GM18870 (cell line): ENCODE results near the gene ESYT3.

ENCODE experiments used
- ATAC-seq: cut with Tn5 transposase; IDR thresholded peaks from one replicate; pipeline ENCODE4 v1.9.1; 2021; ENCODE audit warnings: moderate library complexity; ENCODE audit not compliant: unreplicated experiment

ESYT3 gene

DNA sequence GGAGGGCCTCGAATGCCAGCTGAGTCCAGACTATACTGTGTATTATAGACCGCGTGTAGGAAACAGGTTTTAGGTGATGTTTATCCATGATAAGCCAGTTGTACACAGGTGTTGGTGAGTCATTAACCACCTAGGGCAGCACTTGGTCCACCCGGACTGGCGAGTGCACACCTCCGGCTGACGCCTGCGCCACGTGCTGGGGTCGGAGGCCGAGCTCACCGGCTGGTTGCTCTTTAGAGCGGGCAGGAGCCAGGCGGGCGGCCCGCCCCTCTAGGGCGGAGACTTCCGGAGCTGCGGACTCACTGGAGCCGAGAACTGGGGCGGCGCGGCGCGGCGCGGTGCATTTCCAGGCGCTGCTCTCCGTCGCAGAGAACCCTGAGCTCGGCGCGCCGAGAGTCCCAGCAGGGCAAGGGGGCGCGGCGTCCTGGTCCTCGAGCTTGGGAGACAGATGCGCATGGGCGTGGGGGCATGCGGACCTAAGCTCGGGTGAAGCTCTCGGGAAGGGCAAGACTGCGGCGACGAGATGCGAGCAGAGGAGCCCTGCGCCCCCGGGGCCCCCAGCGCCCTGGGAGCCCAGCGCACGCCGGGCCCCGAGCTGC, at the start of gene ESYT3:
TSS of gene ESYT3 (plus strand) at position 341 of the 599 bp plus-strand sequence. CDS start at position 524, 183 bp downstream.
- no peak for ATAC-seq

DNA sequence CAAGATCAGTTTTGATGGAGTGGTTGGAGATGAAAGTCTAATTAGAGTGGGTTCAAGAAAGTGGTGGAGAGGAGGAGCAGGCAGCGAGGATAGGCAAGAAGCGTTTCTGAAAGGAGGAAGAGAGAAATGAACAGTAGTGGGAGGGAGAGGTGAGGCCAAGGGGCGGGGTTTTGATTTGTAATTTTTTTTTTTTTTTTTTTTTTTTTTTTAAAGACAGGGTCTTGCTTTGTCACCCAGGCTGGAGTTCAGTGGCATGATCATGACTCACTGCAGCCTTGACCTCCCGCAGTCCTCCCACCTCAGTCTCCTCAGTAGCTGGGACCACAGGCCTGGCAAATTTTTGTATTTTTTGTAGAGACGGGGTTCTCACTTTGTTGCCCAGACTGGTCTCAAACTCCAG, 49.4 kb upstream of the ESYT3 start:
- ATAC-seq, result no peak

- no peak for ATAC-seq
These were observed 45.2 kb upstream of the ESYT3 start for GRCh38 chr3:138389144-138389601.

GRCh38 chr3:138389841-138390581, 44.4 kb upstream of the ESYT3 start:
- no peak for ATAC-seq

DNA sequence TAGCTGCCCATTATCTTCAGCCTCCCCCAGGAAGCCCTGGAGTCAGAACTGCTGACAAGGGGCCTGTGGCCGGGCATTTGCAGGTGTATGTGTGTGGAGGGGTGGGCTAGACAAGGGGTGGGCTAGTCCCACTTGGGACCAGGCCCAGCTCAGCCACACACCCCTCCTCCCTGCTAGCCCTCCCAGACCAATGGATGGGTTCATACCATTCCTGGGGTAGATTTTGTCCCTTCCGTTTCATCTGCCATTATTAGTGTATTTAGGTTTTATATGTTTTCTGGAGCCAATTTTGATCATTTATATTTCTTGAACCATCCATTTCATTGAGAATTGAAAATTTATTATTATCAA, 43.9 kb upstream of the ESYT3 start:
- ATAC-seq, result no peak

GRCh38 chr3:138394156-138394555, 40.3 kb upstream of the ESYT3 start:
- ATAC-seq, result no peak

DNA sequence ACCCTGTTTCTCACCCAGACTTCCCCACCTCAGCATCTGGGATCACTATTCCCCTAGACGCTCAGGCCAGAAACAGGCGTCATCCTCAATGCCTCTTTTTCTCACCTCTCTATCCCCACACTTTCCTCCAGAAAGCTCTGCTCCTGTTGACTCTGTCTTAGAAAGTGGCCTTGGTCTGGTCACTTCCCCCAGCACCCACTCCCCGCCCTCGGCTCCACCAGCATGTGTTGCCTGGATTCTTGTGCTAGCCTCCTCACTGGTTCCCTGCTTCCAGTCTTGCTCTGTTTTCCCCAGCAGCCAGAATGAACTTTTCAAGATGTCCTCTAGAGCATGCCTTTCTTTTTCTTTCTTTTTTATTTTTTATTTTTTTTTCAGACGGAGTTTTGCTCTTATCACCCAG, 39.7 kb upstream of the ESYT3 start:
- no peak for ATAC-seq

- ATAC-seq, result no peak
These were observed 38.3 kb upstream of the ESYT3 start for GRCh38 chr3:138395865-138396751.

- ATAC-seq, result no peak
These were observed 37.5 kb upstream of the ESYT3 start for GRCh38 chr3:138396752-138397410.

DNA sequence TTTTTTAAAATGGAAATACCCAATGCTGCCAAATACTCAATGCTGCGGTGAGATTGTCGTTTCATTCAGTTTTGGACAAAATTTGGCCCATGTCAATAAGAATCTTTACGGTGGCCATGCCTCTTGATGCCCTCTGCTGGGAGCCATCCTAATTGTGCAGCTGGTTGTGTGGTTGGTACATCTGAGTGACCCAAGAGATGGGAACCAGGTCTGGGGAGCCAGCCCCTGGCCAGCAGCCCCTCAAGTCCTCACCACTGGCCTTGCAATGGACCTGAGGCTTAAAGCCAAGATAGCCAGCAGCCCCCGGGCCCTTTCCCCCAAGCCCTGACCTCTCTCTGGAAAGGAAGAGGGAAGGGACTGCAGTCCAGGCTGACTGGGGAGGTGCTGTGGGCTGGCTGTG, 36.4 kb upstream of the ESYT3 start:
- ATAC-seq, result no peak

- no peak for ATAC-seq
These were observed 35.4 kb upstream of the ESYT3 start for GRCh38 chr3:138398791-138399575.

- no peak for ATAC-seq
These were observed 34.6 kb upstream of the ESYT3 start for GRCh38 chr3:138399766-138400165.

GRCh38 chr3:138400651-138401070, 33.8 kb upstream of the ESYT3 start:
- no peak for ATAC-seq

DNA sequence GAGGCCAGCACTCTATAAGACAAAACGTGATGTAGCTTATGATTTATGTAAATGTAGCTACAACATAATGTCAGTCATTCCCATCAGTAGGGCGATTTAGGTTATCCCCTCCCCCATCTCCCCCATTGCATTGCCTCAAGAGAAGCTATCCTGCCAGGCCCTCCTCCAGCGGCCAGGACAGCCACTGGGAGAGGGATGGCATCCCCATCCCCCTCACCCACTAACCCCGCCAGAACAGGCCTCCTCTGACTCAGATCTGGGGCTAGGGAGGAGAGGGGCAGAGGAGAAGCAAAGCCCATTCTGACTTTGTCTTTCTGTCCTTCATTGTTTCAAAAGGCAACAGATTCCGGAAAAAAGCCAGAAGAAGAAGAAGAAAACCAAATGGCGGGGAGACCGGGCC, 32.6 kb upstream of the ESYT3 start:
- ATAC-seq, result no peak

DNA sequence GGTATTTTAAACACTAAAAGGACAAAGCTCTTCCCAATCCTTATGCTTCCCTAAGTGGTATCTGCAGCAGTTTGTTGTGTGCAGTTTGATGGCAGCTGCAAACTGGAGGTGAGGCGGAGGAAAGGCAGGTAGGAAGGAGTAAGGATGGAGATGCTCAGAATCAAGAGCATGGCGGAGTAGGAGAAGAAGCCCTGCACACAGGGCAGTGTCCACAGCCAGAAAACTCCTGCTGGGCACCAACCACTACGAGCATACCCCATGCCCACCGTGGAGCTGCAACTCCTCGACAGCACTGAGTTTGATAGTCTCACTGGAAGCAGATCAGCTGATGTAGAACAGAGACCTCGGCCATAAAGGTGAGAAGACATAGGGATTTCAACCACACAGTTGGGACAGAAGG, 30.3 kb upstream of the ESYT3 start:
- ATAC-seq, result no peak

DNA sequence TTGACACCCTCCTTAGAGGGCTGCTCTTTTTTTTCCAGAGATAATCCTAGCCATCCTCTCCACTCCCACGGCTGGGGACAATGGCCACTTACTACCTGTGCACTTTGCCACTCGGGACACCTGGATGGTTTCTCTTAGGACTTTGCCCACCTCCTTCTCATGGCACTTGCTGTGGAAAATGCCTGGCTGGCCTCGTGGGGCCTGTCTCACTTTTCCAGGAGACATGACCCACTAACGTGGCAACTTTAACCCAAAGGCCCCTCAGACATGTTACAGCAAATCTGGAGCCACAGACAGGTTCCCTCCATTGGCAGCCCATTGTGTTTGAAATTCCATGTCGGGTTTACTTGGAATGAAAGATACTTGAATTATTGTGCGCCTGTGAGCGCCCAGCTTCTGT, 29.4 kb upstream of the ESYT3 start:
- no peak for ATAC-seq

- no peak for ATAC-seq
These were observed 28.9 kb upstream of the ESYT3 start for GRCh38 chr3:138405486-138405885.

DNA sequence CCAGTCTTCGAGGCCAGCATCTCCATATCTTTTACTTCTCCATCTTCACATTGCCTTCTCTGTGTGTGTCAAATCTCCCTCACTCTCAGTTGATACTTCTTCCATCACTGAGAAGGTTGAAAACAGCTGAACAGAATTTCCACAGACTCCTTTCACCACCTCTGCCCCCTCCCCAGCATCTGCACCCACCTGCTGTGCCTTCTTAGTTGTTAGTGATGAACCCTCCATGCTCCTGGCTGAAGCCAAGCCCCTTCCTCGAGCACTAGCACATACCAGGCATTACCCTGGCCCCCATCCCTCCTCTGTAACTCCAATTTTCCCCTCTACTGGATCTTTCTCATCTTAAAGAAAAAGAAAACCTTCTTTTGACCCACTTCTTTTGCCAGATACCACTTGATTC, 27.8 kb upstream of the ESYT3 start:
- no peak for ATAC-seq

- ATAC-seq, result no peak
These were observed 27.0 kb upstream of the ESYT3 start for GRCh38 chr3:138407236-138407907.
